ENCODE data around the gene ZNF784. TPM values are rescaled to one million over a fixed set of nuclear protein-coding genes. Genes with fewer than 3 reads are reported as not detected.

ZNF784 gene
- total and polyA plus RNA-seq, 9 of the 15 experiments (the other 6 are each of a cell fraction or from before 2014, with no cell fraction given) = 0.14 to 6.1 (median 2.1) TPM

DNA sequence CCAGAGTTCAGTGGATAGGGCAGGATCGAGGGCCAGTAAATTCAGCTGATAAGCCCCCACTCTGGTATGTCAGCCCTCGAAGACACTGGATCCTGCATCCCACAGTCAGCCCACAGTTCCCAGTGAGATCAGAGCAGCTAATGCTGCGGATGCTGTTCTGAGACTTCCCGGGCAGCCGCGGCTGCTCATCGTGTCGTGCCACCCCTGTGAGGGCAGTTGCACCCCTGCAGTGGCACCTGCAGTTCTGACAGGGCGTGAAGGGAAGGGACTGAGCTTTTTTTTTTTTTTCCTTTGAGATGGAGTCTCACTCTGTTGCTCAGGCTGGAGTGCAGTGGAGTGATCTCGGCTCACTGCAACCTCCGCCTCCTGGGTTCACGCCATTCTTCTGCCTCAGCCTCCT lies 43.1 kb upstream of the ZNF784 start (continued):
- TF ChIP-seq ETV1 (tag; conservative IDR thresholded peaks at IDR 0.05; ENCODE audit: low read depth) (no peak), FOXP1 (CRISPR knock-in tag; IDR thresholded peaks at IDR 0.05) (no peak), ZNF766 (CRISPR knock-in tag; conservative IDR thresholded peaks at IDR 0.05) (no peak), SMAD2 (IDR thresholded peaks at IDR 0.05; ENCODE audit: low read depth, low read length) (no peak), MCM2 (IDR thresholded peaks at IDR 0.05; ENCODE audit: low read depth) (no peak), TSC22D4 (tag; IDR thresholded peaks at IDR 0.05) (no peak), ELF1 (tag; IDR thresholded peaks at IDR 0.05) (no peak)

- ChIA-PET CTCF (ENCODE audit: low intra/inter-chr PET ratio) (no interaction called here), POLR2A (interaction anchor here (3.1 to 3.3 kb wide), 2 partner anchors 10 to 12 kb away, joined by 11 to 21 read pairs; partner anchors contain the start of gene U2AF2)
- Histone ChIP-seq H3K4me3 (no peak overlapping the region), H2AFZ (ENCODE audit: low read depth, low read length) (no peak overlapping the region), H3K9me3 (replicated peaks; ENCODE audit: control insufficient read depth, insufficient read depth, low read depth, low read length) (no peaks in the 10 kb centered on the region), H3K9me1 (ENCODE audit: control insufficient read depth, insufficient read depth, low read length) (peaks cover 9% of the 10 kb centered on the region), H3K4me2 (ENCODE audit: insufficient read depth, low read length) (no peak overlapping the region), H3K27me3 (ENCODE audit: control insufficient read depth in 2 of 2, insufficient read depth in 2 of 2, low read length in 2 of 2) (no peaks in the 10 kb centered on the region), H3K36me3 (ENCODE audit: control insufficient read depth, insufficient read depth, low read length) (peaks cover 96% of the 10 kb centered on the region), H4K20me1 (replicated peaks; ENCODE audit: control insufficient read depth, insufficient read depth, low read length) (peaks cover 62% of the 10 kb centered on the region), H3K9ac (ENCODE audit: insufficient read depth in 1 of 2, low read depth in 2 of 2, low read length in 2 of 2) (no peak overlapping the region), H3K4me1 (replicated peaks in 1 of 2; ENCODE audit: control insufficient read depth in 2 of 2, insufficient read depth in 2 of 2, low read length in 2 of 2) (peaks cover 5 to 28% of the 10 kb centered on the region in 2 experiments; a peak in 4 of 5 replicates), H3K79me2 (ENCODE audit: control insufficient read depth, insufficient read depth, low read length) (peaks cover 84% of the 10 kb centered on the region), H3K27ac (ENCODE audit: extremely low read depth, low read depth, low read length) (no peak overlapping the region)
- 96% methylated on average over 3 of the region's 4 CpGs for WGBS (ENCODE audit: insufficient coverage, low coverage, missing lambda C conversion rate)
- DNase-seq (ENCODE audit: extremely low read depth in 1 of 4, low spot score in 3 of 4) (no peak), ATAC-seq (no peak), FAIRE-seq (no peak)
- BruUV-seq (replicated peaks) = no TSS peak
- intact Hi-C loops (cut with micrococcal nuclease) = no loop called here
- TF ChIP-seq E2F8 (IDR thresholded peaks at IDR 0.05; ENCODE audit: low read depth, partially characterized antibody) = no peak
- TF ChIP-seq SUPT5H (IDR thresholded peaks at IDR 0.05) = peak; percentile 26; the same call in 1 of the 2 replicates
- in situ Hi-C loops (cut with MboI) = no loop called here
Measured at GRCh38 chr19:55667006-55667381, 42.6 kb upstream of the ZNF784 start.

All from K562 (cell line).